Parathyroid adenoma (tissue), 2 donors: ENCODE data around the gene CACNA1C.

ENCODE experiments used
- H2AFZ ChIP-seq: fragments of 300-600 bp; sonication (generic); one replicate; pipeline ENCODE4 v1.7.0; 2017; ENCODE audit warnings: antibody characterized with exemption, mild to moderate bottlenecking
- H3K27ac ChIP-seq: fragments of 300-600 bp; sonication (generic); one replicate; pipeline ENCODE4 v1.7.0; 2017
- H3K27me3 ChIP-seq: fragments of 300-600 bp; sonication (generic); one replicate; pipeline ENCODE4 v1.7.0; 2017; ENCODE audit warnings: low read length; ENCODE audit not compliant: control insufficient read depth, insufficient read depth
- H3K36me3 ChIP-seq: fragments of 300-600 bp; sonication (generic); one replicate; pipeline ENCODE4 v1.7.0; 2017; ENCODE audit warnings: low read length; ENCODE audit not compliant: control insufficient read depth, insufficient read depth
- H3K4me1 ChIP-seq: fragments of 300-600 bp; sonication (generic); one replicate; pipeline ENCODE4 v1.7.0; 2017; ENCODE audit warnings: control low read depth
- H3K4me2 ChIP-seq: fragments of 300-600 bp; sonication (generic); one replicate; pipeline ENCODE4 v1.7.0; 2017; ENCODE audit warnings: low read length
- H3K4me3 ChIP-seq: fragments of 300-600 bp; sonication (generic); one replicate; pipeline ENCODE4 v1.7.0; 2017; ENCODE audit warnings: low read depth, low read length
- H3K79me2 ChIP-seq: fragments of 300-600 bp; sonication (generic); one replicate; pipeline ENCODE4 v1.7.0; 2017; ENCODE audit warnings: control low read depth
- H3K9ac ChIP-seq: fragments of 300-600 bp; sonication (generic); one replicate; pipeline ENCODE4 v1.7.0; 2017; ENCODE audit warnings: mild to moderate bottlenecking
- H3K9me3 ChIP-seq: fragments of 300-600 bp; sonication (generic); one replicate; pipeline ENCODE4 v1.7.0; 2017; ENCODE audit warnings: low read length; ENCODE audit not compliant: control insufficient read depth
- TF ChIP-seq, protein P1 (sequence below): fragments of 300-600 bp; sonication (generic); IDR thresholded peaks from one replicate; pipeline ENCODE4 v1.7.0; 2017; ENCODE audit warnings: antibody characterized with exemption, mild to moderate bottlenecking
- donor health status: primary hyperparathyroidism.

CACNA1C gene

GRCh38 chr12:2675776-2676175 lies 623.0 kb downstream of the CACNA1C start:
- Histone ChIP-seq H2AFZ (no peak overlapping the region), H3K4me3 (no peak overlapping the region), H3K27me3 (no peaks in the 10 kb centered on the region), H3K27ac (no peak overlapping the region), H3K9me3 (no peaks in the 10 kb centered on the region), H3K36me3 (no peaks in the 10 kb centered on the region), H3K4me2 (no peak overlapping the region), H3K9ac (no peak overlapping the region), H3K79me2 (no peaks in the 10 kb centered on the region), H3K4me1 (no peaks in the 10 kb centered on the region)
- TF ChIP-seq, protein P1, sequence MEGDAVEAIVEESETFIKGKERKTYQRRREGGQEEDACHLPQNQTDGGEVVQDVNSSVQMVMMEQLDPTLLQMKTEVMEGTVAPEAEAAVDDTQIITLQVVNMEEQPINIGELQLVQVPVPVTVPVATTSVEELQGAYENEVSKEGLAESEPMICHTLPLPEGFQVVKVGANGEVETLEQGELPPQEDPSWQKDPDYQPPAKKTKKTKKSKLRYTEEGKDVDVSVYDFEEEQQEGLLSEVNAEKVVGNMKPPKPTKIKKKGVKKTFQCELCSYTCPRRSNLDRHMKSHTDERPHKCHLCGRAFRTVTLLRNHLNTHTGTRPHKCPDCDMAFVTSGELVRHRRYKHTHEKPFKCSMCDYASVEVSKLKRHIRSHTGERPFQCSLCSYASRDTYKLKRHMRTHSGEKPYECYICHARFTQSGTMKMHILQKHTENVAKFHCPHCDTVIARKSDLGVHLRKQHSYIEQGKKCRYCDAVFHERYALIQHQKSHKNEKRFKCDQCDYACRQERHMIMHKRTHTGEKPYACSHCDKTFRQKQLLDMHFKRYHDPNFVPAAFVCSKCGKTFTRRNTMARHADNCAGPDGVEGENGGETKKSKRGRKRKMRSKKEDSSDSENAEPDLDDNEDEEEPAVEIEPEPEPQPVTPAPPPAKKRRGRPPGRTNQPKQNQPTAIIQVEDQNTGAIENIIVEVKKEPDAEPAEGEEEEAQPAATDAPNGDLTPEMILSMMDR: no peak

- Histone ChIP-seq H2AFZ (no peak overlapping the region), H3K27me3 (no peaks in the 10 kb centered on the region), H3K9me3 (no peaks in the 10 kb centered on the region), H3K27ac (no peak overlapping the region), H3K4me1 (no peaks in the 10 kb centered on the region), H3K4me2 (no peak overlapping the region), H3K36me3 (no peaks in the 10 kb centered on the region), H3K9ac (no peak overlapping the region), H3K79me2 (no peaks in the 10 kb centered on the region), H3K4me3 (no peak overlapping the region)
- TF ChIP-seq, protein P1: no peak
These were observed 624.5 kb downstream of the CACNA1C start for GRCh38 chr12:2677142-2677880.

DNA sequence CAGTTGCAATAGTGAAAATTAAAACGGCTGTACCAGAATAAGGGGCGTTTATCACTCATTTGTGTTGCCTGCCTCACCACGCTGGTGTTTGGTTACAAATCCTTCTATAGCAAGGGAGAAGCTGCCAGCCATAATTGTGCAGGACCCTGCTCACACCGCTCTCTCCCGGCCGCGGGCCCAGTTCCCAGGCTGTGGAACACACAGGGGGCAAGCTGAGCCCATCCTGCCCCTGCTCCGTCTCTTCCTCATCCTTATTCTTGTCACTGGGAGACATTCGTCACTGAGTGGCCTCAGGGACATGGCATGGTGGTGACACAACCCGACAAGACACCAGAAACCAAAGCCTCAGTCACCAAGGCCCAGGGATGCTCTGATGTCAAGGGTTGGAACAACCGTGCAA lies 625.6 kb downstream of the CACNA1C start:
- Histone ChIP-seq H3K27ac (no peak overlapping the region), H3K36me3 (no peaks in the 10 kb centered on the region), H3K27me3 (no peaks in the 10 kb centered on the region), H2AFZ (no peak overlapping the region), H3K79me2 (no peaks in the 10 kb centered on the region), H3K4me2 (no peak overlapping the region), H3K4me3 (no peak overlapping the region), H3K9ac (no peak overlapping the region), H3K4me1 (no peaks in the 10 kb centered on the region), H3K9me3 (no peaks in the 10 kb centered on the region)
- TF ChIP-seq, protein P1: no peak

- Histone ChIP-seq H3K9ac (no peak overlapping the region), H2AFZ (no peak overlapping the region), H3K4me3 (no peak overlapping the region), H3K27ac (no peak overlapping the region), H3K4me2 (no peak overlapping the region), H3K79me2 (no peaks in the 10 kb centered on the region), H3K27me3 (no peaks in the 10 kb centered on the region), H3K4me1 (no peaks in the 10 kb centered on the region), H3K9me3 (no peaks in the 10 kb centered on the region), H3K36me3 (no peaks in the 10 kb centered on the region)
- TF ChIP-seq, protein P1: no peak
These were observed 626.5 kb downstream of the CACNA1C start for GRCh38 chr12:2679068-2679815.
